H1 (cell line): ENCODE results near the gene DBNDD1. TPM values are rescaled to one million over a fixed set of nuclear protein-coding genes. Genes with fewer than 3 reads are reported as not detected.

ENCODE experiments used
- BCL11A ChIP-seq, 2 experiments: IDR thresholded peaks; one replicate each; pipeline ENCODE4 v1.6.1; 2011; ENCODE audit warnings: low read depth in 2 of 2, low read length in 2 of 2, mild to moderate bottlenecking in 2 of 2
- EP300 ChIP-seq, 2 experiments: IDR thresholded peaks; 1 replicate in 1 of 2; 2 replicates in 1 of 2; pipeline ENCODE4 v1.6.1; 2011 to 2012; ENCODE audit warnings: low read depth in 2 of 2, low read length in 2 of 2, mild to moderate bottlenecking in 2 of 2, borderline replicate concordance in 1 of 2, inconsistent platforms in 1 of 2, moderate library complexity in 1 of 2
- HDAC6 ChIP-seq: IDR thresholded peaks from one replicate; pipeline ENCODE4 v1.7.1; 2012; ENCODE audit warnings: low read depth, mild to moderate bottlenecking, inconsistent platforms, low read length, moderate library complexity
- SRF ChIP-seq: IDR thresholded peaks from 2 replicates; pipeline ENCODE4 v1.6.1; 2011; ENCODE audit warnings: mild to moderate bottlenecking, low read depth, low read length, moderate library complexity
- TCF12 ChIP-seq: IDR thresholded peaks from 2 replicates; pipeline ENCODE4 v1.6.1; 2011; ENCODE audit warnings: low read depth, mild to moderate bottlenecking, low read length
- polyA plus RNA-seq, 7 experiments: library from polyadenylated mRNA; depleted of rRNA in 3 of 7; stranded (reverse) in 5 of 7; unstranded in 2 of 7; fragments of >200 nt in 5 of 7; fragments of 200-250 nt in 2 of 7; gene quantifications; 1 replicate in 5 of 7; 2 replicates in 1 of 7; 4 replicates in 1 of 7; pipeline versions ENCODE4 v1.2.1 to v1.2.3, GENCODE V29; 2011 to 2013; ENCODE audit warnings: missing spikeins in 2 of 7, mixed read lengths in 2 of 7
- total RNA-seq: library from RNA; stranded (reverse); fragmentation: NEBNext Ultra II Directional; extraction: Animal tissue kit (Norgen Biotek cat#: 25700); gene quantifications from 2 replicates; pipeline ENCODE4 v1.2.1, GENCODE V29; 2021
- TF ChIP-seq, protein P1 (sequence below): IDR thresholded peaks from 2 replicates; pipeline ENCODE4 v1.6.1; 2011; ENCODE audit warnings: low read length, improper control_type of control experiment
- TF ChIP-seq, protein P2 (sequence below): IDR thresholded peaks from 2 replicates; pipeline ENCODE4 v1.6.1; 2012; ENCODE audit warnings: low read length, inconsistent platforms

The DBNDD1 gene
- total and polyA plus RNA-seq, 2 of the 8 experiments (the other 6 are each of a cell fraction or from before 2014, with no cell fraction given) = 69.9 to 92.6 TPM

DNA sequence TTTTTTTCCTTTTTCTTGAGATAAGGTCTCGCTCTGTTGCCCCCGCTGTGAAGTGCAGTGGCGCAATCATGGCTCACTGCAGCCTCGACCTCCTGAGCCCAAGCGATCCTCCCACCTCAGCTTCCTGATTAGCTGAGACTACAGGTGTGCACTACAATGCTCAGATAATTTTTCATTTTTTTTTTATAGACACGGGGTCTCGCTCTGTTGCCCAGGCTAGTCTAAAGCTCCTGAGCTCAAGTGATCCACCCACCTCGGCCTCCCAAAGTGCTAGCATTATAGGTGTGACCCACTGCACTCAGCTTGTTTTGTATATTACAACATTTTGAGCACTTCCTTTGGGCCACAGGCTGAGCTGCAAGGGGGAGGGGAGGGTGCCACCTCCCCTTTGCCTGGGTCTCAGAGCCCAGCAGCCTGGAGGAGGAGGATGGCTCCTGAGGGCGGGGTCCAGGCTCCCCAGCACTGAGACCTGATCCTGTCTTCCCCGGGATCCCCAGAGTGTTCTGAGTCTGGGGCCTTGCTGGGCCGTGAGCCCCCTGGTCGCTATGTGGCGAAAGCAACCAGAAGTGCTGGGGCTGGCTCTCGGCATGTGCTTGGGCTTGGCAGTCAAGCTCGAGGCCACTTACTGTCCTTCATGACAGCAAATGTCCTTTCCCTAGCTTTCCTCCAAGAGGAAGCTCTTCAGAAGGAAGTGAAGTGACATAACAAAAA, 62.6 kb downstream of the DBNDD1 start (continued):
- TF ChIP-seq EP300 (IDR thresholded peaks at IDR 0.05; ENCODE audit: borderline replicate concordance in 1 of 2, low read depth in 2 of 2, low read length in 2 of 2) = no peak
- TF ChIP-seq HDAC6 = no peak
- TF ChIP-seq BCL11A (IDR thresholded peaks at IDR 0.05; ENCODE audit: low read depth in 2 of 2, low read length in 2 of 2) = no peak
- no peak for TF ChIP-seq SRF
- no peak for TF ChIP-seq TCF12
- TF ChIP-seq, protein P1, sequence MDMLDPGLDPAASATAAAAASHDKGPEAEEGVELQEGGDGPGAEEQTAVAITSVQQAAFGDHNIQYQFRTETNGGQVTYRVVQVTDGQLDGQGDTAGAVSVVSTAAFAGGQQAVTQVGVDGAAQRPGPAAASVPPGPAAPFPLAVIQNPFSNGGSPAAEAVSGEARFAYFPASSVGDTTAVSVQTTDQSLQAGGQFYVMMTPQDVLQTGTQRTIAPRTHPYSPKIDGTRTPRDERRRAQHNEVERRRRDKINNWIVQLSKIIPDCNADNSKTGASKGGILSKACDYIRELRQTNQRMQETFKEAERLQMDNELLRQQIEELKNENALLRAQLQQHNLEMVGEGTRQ = no peak
- TF ChIP-seq, protein P2, sequence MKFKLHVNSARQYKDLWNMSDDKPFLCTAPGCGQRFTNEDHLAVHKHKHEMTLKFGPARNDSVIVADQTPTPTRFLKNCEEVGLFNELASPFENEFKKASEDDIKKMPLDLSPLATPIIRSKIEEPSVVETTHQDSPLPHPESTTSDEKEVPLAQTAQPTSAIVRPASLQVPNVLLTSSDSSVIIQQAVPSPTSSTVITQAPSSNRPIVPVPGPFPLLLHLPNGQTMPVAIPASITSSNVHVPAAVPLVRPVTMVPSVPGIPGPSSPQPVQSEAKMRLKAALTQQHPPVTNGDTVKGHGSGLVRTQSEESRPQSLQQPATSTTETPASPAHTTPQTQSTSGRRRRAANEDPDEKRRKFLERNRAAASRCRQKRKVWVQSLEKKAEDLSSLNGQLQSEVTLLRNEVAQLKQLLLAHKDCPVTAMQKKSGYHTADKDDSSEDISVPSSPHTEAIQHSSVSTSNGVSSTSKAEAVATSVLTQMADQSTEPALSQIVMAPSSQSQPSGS = no peak
